Islet precursor cell (in vitro differentiated cells): ENCODE results near the gene APCDD1L.
"Not testable (repeated sequence)": the region's sequence is repeated elsewhere in the genome, so short reads cannot be mapped to it uniquely, and the experiment has no call there.

Experiments used
- DNase-seq: peaks from one replicate; pipeline ENCODE4 v3.0.0-alpha.2; 2018

APCDD1L gene

GRCh38 chr20:58436868-58437645, 78.1 kb downstream of the APCDD1L start:
- no peak for DNase-seq

- no peak for DNase-seq
Observed at GRCh38 chr20:58435237-58435636, 80.0 kb downstream of the APCDD1L start.

GRCh38 chr20:58434326-58434725, 80.9 kb downstream of the APCDD1L start:
- DNase-seq = no peak

GRCh38 chr20:58433759-58434158, 81.4 kb downstream of the APCDD1L start:
- no peak for DNase-seq

- DNase-seq = no peak
Observed at GRCh38 chr20:58433029-58433647, 82.1 kb downstream of the APCDD1L start.

GRCh38 chr20:58432186-58432954, 82.8 kb downstream of the APCDD1L start:
- no peak for DNase-seq

GRCh38 chr20:58431134-58431533, 84.1 kb downstream of the APCDD1L start:
- DNase-seq = no peak

GRCh38 chr20:58429303-58429702, 85.9 kb downstream of the APCDD1L start:
- DNase-seq = no peak

GRCh38 chr20:58428364-58428763, 86.8 kb downstream of the APCDD1L start:
- DNase-seq = no peak

GRCh38 chr20:58427571-58427970, 87.6 kb downstream of the APCDD1L start:
- not testable (repeated sequence) for DNase-seq

- no peak for DNase-seq
Observed at GRCh38 chr20:58424218-58424969, 90.8 kb downstream of the APCDD1L start.

- DNase-seq = no peak
Observed at GRCh38 chr20:58421497-58421850, 93.7 kb downstream of the APCDD1L start.

GRCh38 chr20:58420798-58421496, 94.3 kb downstream of the APCDD1L start:
- no peak for DNase-seq

GRCh38 chr20:58418949-58419748, 96.0 kb downstream of the APCDD1L start:
- DNase-seq = no peak

GRCh38 chr20:58417438-58417837, 97.8 kb downstream of the APCDD1L start:
- no peak for DNase-seq

- DNase-seq = no peak
Observed at GRCh38 chr20:58416835-58417234, 98.4 kb downstream of the APCDD1L start.

- DNase-seq = no peak
Observed at GRCh38 chr20:58416057-58416456, 99.1 kb downstream of the APCDD1L start.

GRCh38 chr20:58414786-58415185, 100.4 kb downstream of the APCDD1L start:
- not testable (repeated sequence) for DNase-seq

- DNase-seq = not testable (repeated sequence)
Observed at GRCh38 chr20:58414216-58414615, 101.0 kb downstream of the APCDD1L start.
